PC-9 (cell line): ENCODE results near the gene LCE6A.

Experiments
- EZH2 ChIP-seq: fragments of 200-600 bp; sonication (generic); IDR thresholded peaks from 2 replicates; pipeline ENCODE4 v1.8.0; 2017; ENCODE audit warnings: antibody characterized with exemption, low read depth
- TF ChIP-seq, protein P1 (sequence below): fragments of 200-600 bp; sonication (generic); conservative IDR thresholded peaks from 2 replicates; pipeline ENCODE4 v1.6.1; 2017; ENCODE audit warnings: mixed run types, antibody characterized with exemption, mild to moderate bottlenecking, moderate library complexity

DNA sequence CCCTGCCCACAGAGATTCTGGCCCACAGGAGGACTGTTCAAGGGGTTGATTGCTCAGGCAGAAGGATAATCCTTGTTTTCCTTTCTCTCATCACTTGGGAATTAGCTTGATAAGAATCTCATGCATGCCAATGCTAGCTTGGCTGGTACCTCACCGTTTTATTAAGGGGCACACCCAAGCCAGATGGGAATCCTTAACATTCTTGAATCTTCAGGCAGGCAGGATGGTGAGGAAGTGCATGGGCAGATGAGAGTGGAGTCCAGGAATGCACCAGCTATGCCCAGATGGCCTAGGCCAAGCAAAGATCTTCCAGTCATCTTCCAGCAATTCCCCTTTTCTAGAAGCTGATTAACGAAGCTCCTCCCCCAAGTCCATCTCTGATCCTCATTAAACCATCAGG lies 13.0 kb downstream of the LCE6A start:
- TF ChIP-seq, protein P1, sequence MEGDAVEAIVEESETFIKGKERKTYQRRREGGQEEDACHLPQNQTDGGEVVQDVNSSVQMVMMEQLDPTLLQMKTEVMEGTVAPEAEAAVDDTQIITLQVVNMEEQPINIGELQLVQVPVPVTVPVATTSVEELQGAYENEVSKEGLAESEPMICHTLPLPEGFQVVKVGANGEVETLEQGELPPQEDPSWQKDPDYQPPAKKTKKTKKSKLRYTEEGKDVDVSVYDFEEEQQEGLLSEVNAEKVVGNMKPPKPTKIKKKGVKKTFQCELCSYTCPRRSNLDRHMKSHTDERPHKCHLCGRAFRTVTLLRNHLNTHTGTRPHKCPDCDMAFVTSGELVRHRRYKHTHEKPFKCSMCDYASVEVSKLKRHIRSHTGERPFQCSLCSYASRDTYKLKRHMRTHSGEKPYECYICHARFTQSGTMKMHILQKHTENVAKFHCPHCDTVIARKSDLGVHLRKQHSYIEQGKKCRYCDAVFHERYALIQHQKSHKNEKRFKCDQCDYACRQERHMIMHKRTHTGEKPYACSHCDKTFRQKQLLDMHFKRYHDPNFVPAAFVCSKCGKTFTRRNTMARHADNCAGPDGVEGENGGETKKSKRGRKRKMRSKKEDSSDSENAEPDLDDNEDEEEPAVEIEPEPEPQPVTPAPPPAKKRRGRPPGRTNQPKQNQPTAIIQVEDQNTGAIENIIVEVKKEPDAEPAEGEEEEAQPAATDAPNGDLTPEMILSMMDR: no peak
- no peak for TF ChIP-seq EZH2
